ENCODE measurements around the gene COL16A1.

DNA sequence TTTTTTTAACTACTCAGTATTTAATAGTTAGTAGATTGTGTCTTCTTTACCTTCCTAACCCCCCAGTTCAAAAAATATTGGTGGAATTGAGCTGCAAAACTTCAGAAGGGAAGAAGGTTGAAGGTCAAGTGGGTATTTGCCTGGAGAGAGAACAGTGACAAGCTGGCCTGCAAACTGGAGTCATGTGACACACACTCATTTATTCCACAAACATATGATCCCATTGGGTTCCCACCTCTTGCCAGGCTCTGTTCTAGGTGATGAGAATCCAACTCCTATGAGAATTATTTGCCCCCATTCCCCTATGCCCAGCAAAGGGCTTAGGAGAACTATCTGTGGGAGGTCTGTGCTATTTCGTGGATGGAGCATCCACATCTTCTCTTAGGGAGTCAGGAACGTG lies 55.6 kb downstream of the COL16A1 start:
- TF ChIP-seq ZNF658 (tag by site-specific recombination; IDR thresholded peaks at IDR 0.05), result no peak
- TF ChIP-seq, protein P1, sequence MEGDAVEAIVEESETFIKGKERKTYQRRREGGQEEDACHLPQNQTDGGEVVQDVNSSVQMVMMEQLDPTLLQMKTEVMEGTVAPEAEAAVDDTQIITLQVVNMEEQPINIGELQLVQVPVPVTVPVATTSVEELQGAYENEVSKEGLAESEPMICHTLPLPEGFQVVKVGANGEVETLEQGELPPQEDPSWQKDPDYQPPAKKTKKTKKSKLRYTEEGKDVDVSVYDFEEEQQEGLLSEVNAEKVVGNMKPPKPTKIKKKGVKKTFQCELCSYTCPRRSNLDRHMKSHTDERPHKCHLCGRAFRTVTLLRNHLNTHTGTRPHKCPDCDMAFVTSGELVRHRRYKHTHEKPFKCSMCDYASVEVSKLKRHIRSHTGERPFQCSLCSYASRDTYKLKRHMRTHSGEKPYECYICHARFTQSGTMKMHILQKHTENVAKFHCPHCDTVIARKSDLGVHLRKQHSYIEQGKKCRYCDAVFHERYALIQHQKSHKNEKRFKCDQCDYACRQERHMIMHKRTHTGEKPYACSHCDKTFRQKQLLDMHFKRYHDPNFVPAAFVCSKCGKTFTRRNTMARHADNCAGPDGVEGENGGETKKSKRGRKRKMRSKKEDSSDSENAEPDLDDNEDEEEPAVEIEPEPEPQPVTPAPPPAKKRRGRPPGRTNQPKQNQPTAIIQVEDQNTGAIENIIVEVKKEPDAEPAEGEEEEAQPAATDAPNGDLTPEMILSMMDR (tag by site-specific recombination; IDR thresholded peaks at IDR 0.05), result no peak
- TF ChIP-seq, protein P2, sequence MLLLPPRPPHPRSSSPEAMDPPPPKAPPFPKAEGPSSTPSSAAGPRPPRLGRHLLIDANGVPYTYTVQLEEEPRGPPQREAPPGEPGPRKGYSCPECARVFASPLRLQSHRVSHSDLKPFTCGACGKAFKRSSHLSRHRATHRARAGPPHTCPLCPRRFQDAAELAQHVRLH (tag by site-specific recombination; IDR thresholded peaks at IDR 0.05), result no peak
- TF ChIP-seq, protein P3, sequence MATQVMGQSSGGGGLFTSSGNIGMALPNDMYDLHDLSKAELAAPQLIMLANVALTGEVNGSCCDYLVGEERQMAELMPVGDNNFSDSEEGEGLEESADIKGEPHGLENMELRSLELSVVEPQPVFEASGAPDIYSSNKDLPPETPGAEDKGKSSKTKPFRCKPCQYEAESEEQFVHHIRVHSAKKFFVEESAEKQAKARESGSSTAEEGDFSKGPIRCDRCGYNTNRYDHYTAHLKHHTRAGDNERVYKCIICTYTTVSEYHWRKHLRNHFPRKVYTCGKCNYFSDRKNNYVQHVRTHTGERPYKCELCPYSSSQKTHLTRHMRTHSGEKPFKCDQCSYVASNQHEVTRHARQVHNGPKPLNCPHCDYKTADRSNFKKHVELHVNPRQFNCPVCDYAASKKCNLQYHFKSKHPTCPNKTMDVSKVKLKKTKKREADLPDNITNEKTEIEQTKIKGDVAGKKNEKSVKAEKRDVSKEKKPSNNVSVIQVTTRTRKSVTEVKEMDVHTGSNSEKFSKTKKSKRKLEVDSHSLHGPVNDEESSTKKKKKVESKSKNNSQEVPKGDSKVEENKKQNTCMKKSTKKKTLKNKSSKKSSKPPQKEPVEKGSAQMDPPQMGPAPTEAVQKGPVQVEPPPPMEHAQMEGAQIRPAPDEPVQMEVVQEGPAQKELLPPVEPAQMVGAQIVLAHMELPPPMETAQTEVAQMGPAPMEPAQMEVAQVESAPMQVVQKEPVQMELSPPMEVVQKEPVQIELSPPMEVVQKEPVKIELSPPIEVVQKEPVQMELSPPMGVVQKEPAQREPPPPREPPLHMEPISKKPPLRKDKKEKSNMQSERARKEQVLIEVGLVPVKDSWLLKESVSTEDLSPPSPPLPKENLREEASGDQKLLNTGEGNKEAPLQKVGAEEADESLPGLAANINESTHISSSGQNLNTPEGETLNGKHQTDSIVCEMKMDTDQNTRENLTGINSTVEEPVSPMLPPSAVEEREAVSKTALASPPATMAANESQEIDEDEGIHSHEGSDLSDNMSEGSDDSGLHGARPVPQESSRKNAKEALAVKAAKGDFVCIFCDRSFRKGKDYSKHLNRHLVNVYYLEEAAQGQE (tag by site-specific recombination; IDR thresholded peaks at IDR 0.05), result no peak
